SKM-1 treated with dmso at 0.1 percent for 144 hours (cell line): ENCODE results near the gene LRRC7.
A peak's percentile ranks its signal among the peaks of the same experiment; 100 is the strongest.
"Not testable (repeated sequence)": the region's sequence is repeated elsewhere in the genome, so short reads cannot be mapped to it uniquely, and the experiment has no call there.

Experiments used
- DNase-seq: peaks from one replicate; lab custom pipeline; 2025; ENCODE audit not compliant: unreplicated experiment; lab: John Stamatoyannopoulos, UW

Gene LRRC7

GRCh38 chr1:69862906-69863305 is 295.2 kb downstream of the LRRC7 start:
- no peak for DNase-seq

GRCh38 chr1:69863704-69864103 is 296.0 kb downstream of the LRRC7 start:
- DNase-seq, result no peak

GRCh38 chr1:69871412-69871811 is 303.7 kb downstream of the LRRC7 start:
- DNase-seq, result no peak

- DNase-seq, result no peak
Observed at GRCh38 chr1:69878338-69878737, 310.6 kb downstream of the LRRC7 start.

GRCh38 chr1:69888016-69888415 is 320.3 kb downstream of the LRRC7 start:
- not testable (repeated sequence) for DNase-seq

GRCh38 chr1:69888657-69889056 is 320.9 kb downstream of the LRRC7 start:
- DNase-seq, result no peak

- DNase-seq, result no peak
Observed at GRCh38 chr1:69898403-69898947, 330.8 kb downstream of the LRRC7 start.

GRCh38 chr1:69911301-69911801 is 343.6 kb downstream of the LRRC7 start:
- peak; percentile 92 for DNase-seq

- DNase-seq, result no peak
Observed at GRCh38 chr1:69913977-69914376, 346.3 kb downstream of the LRRC7 start.

- no peak for DNase-seq
Observed at GRCh38 chr1:69914976-69915765, 347.4 kb downstream of the LRRC7 start.

- no peak for DNase-seq
Observed at GRCh38 chr1:69919129-69919921, 351.6 kb downstream of the LRRC7 start.

GRCh38 chr1:69919922-69920273 is 352.2 kb downstream of the LRRC7 start:
- no peak for DNase-seq

GRCh38 chr1:69920426-69920825 is 352.7 kb downstream of the LRRC7 start:
- DNase-seq, result no peak

GRCh38 chr1:69921486-69921885 is 353.8 kb downstream of the LRRC7 start:
- no peak for DNase-seq

GRCh38 chr1:69928234-69928633 is 360.5 kb downstream of the LRRC7 start:
- not testable (repeated sequence) for DNase-seq

- no peak for DNase-seq
Observed at GRCh38 chr1:69929308-69930057, 361.8 kb downstream of the LRRC7 start.

- DNase-seq, result no peak
Observed at GRCh38 chr1:69930396-69930795, 362.7 kb downstream of the LRRC7 start.

GRCh38 chr1:69932760-69933159 is 365.0 kb downstream of the LRRC7 start:
- no peak for DNase-seq

GRCh38 chr1:69940231-69940630 is 372.5 kb downstream of the LRRC7 start:
- DNase-seq, result no peak

- DNase-seq, result no peak
Observed at GRCh38 chr1:69940816-69941215, 373.1 kb downstream of the LRRC7 start.

- no peak for DNase-seq
Observed at GRCh38 chr1:69943030-69943429, 375.3 kb downstream of the LRRC7 start.
